Measurements from ENCODE around the gene CAPN8.

The CAPN8 gene

DNA sequence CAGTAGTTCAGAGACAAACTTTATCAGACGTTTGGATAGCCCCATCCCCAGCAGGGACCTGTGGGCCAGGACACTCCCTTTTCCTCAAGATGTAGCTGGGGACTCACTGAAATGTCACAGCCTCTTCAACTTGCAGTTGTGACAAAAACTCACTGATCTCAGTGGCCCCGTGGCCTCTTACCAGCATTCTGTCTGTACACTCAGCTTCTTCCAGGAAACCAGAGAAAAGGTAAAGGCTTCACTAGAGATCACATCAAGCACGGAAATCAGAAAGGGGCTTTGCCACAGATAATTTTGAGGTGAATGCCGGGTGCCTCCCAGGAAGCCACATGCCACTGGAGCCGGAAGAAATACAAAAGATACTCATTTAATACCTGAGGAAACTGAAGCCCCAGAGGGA is 150.1 kb downstream of the CAPN8 start:
- H3K4me3 ChIP-seq (replicated peaks; ENCODE audit: low read depth, low read length): no peak overlapping the region
- no peak for DNase-seq (ENCODE audit: extremely low read depth, low read depth)
- TF ChIP-seq, protein P1, sequence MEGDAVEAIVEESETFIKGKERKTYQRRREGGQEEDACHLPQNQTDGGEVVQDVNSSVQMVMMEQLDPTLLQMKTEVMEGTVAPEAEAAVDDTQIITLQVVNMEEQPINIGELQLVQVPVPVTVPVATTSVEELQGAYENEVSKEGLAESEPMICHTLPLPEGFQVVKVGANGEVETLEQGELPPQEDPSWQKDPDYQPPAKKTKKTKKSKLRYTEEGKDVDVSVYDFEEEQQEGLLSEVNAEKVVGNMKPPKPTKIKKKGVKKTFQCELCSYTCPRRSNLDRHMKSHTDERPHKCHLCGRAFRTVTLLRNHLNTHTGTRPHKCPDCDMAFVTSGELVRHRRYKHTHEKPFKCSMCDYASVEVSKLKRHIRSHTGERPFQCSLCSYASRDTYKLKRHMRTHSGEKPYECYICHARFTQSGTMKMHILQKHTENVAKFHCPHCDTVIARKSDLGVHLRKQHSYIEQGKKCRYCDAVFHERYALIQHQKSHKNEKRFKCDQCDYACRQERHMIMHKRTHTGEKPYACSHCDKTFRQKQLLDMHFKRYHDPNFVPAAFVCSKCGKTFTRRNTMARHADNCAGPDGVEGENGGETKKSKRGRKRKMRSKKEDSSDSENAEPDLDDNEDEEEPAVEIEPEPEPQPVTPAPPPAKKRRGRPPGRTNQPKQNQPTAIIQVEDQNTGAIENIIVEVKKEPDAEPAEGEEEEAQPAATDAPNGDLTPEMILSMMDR (IDR thresholded peaks at IDR 0.05; ENCODE audit: low read depth, low read length, missing control alignments): no peak

DNA sequence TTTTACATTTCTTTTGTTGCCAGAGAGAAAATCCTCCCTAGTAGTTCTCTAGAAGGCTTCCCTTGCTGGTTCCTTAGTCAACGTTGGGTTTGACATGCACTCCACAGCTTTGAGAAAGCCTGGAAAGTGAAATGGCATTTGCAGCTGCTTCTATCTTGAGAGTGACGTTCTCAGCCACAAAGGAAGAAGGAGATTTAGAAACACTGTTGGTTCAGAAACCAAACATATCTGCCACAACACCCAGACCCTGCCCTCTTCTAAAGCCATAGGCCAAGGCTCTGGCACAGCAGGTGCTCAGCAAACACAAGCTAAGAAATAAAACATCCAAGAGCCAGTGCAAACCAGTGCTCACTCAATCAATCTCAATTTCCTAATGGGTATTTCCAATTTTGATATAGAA is 150.9 kb downstream of the CAPN8 start:
- TF ChIP-seq, protein P1 (IDR thresholded peaks at IDR 0.05; ENCODE audit: low read depth, low read length, missing control alignments): no peak
- H3K4me3 ChIP-seq (replicated peaks; ENCODE audit: low read depth, low read length): no peak overlapping the region
- no peak for DNase-seq (ENCODE audit: extremely low read depth, low read depth)

- H3K4me3 ChIP-seq (replicated peaks; ENCODE audit: low read depth, low read length): no peak overlapping the region
- TF ChIP-seq, protein P1 (IDR thresholded peaks at IDR 0.05; ENCODE audit: low read depth, low read length, missing control alignments): no peak
- DNase-seq (ENCODE audit: extremely low read depth, low read depth): no peak
Observed at GRCh38 chr1:223513309-223513708, 152.2 kb downstream of the CAPN8 start.

GRCh38 chr1:223512057-223512456 is 153.4 kb downstream of the CAPN8 start:
- no peak for DNase-seq (ENCODE audit: extremely low read depth, low read depth)
- no peak overlapping the region for H3K4me3 ChIP-seq (replicated peaks; ENCODE audit: low read depth, low read length)
- TF ChIP-seq, protein P1 (IDR thresholded peaks at IDR 0.05; ENCODE audit: low read depth, low read length, missing control alignments): no peak

DNA sequence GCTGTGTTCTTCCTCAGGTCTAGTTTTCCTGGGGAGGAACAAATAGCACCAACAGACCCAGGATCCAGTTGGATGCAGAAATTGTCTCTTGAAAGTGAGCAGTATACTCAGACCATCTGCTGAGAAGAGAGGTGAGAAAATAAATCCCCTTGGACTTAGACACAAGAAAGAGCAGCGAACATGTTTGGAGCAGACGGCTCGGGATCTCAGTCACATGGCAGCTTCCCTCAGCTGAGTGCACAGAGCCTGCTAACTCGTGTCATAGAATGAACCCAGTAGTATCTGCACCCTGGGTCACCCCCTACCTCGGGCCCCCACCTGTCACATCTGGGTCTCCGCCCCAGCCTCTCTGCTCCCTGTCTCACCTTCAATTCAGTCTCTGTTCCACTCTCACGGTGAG is 156.7 kb downstream of the CAPN8 start:
- DNase-seq (ENCODE audit: extremely low read depth, low read depth): no peak
- H3K4me3 ChIP-seq (replicated peaks; ENCODE audit: low read depth, low read length): no peak overlapping the region
- TF ChIP-seq, protein P1 (IDR thresholded peaks at IDR 0.05; ENCODE audit: low read depth, low read length, missing control alignments): no peak

- DNase-seq (ENCODE audit: extremely low read depth, low read depth): peak; percentile 32
- TF ChIP-seq, protein P1 (IDR thresholded peaks at IDR 0.05; ENCODE audit: low read depth, low read length, missing control alignments): no peak
- H3K4me3 ChIP-seq (replicated peaks; ENCODE audit: low read depth, low read length): no peak overlapping the region
Observed at GRCh38 chr1:223504741-223505140, 160.8 kb downstream of the CAPN8 start.

GRCh38 chr1:223503348-223503747 is 162.2 kb downstream of the CAPN8 start:
- TF ChIP-seq, protein P1 (IDR thresholded peaks at IDR 0.05; ENCODE audit: low read depth, low read length, missing control alignments): no peak
- no peak overlapping the region for H3K4me3 ChIP-seq (replicated peaks; ENCODE audit: low read depth, low read length)
- no peak for DNase-seq (ENCODE audit: extremely low read depth, low read depth)
